ENCODE results near the gene SYNDIG1. TPM values are rescaled to one million over a fixed set of nuclear protein-coding genes. Genes with fewer than 3 reads are reported as not detected.

Gene SYNDIG1
- total RNA-seq, 4 donors from 2014 or later, result not detected

DNA sequence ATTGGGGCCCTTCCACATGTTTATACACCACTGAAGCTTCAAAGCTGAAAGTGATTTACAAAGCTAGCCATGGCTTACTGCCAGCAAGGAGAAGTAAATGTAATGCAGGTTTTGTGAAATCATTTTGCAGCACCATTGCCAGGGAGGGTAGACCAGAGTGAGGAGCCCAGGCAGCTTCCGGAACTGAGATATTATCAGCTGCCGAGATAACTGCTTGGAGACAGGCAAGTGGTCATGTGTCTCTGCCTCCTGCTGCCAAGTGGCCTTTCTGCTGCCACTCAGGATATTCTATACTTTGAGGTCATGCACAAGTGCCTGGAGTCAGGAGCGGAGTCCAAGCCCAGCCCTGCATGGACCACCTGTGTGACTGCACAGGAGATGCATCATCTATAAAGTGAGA is 160.2 kb downstream of the SYNDIG1 start:
- DNase-seq, result no peak
- H3K4me3 ChIP-seq, result no peak overlapping the region
- no peaks in the 10 kb centered on the region for H3K9me3 ChIP-seq
- no peak overlapping the region for H3K27ac ChIP-seq
- H3K4me1 ChIP-seq, result peaks cover 0 to 2% (median 0%) of the 10 kb centered on the region in 3 donors
- no peaks in the 10 kb centered on the region for H3K36me3 ChIP-seq
- intact Hi-C loops (cut with DNase I), result no loop called here
- 47 to 66% methylated on average over 3 of the region's 3 CpGs for WGBS, 2 donors
- H3K27me3 ChIP-seq, result no peaks in the 10 kb centered on the region
- TF ChIP-seq, protein P1, sequence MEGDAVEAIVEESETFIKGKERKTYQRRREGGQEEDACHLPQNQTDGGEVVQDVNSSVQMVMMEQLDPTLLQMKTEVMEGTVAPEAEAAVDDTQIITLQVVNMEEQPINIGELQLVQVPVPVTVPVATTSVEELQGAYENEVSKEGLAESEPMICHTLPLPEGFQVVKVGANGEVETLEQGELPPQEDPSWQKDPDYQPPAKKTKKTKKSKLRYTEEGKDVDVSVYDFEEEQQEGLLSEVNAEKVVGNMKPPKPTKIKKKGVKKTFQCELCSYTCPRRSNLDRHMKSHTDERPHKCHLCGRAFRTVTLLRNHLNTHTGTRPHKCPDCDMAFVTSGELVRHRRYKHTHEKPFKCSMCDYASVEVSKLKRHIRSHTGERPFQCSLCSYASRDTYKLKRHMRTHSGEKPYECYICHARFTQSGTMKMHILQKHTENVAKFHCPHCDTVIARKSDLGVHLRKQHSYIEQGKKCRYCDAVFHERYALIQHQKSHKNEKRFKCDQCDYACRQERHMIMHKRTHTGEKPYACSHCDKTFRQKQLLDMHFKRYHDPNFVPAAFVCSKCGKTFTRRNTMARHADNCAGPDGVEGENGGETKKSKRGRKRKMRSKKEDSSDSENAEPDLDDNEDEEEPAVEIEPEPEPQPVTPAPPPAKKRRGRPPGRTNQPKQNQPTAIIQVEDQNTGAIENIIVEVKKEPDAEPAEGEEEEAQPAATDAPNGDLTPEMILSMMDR (IDR thresholded peaks at IDR 0.05), result no peak
- no peak for TF ChIP-seq POLR2A (IDR thresholded peaks at IDR 0.05)

GRCh38 chr20:24630486-24631172 is 161.2 kb downstream of the SYNDIG1 start:
- intact Hi-C loops (cut with DNase I), result no loop called here
- 84 to 90% methylated on average over 4 to 5 of the region's 6 CpGs for WGBS, 2 donors
- no peak for TF ChIP-seq POLR2A (IDR thresholded peaks at IDR 0.05)
- TF ChIP-seq, protein P1 (IDR thresholded peaks at IDR 0.05), result no peak
- Histone ChIP-seq H3K36me3 (no peaks in the 10 kb centered on the region), H3K27ac (no peak overlapping the region), H3K4me1 (peaks cover 0 to 5% (median 0%) of the 10 kb centered on the region in 3 donors), H3K9me3 (no peaks in the 10 kb centered on the region), H3K4me3 (no peak overlapping the region), H3K27me3 (no peaks in the 10 kb centered on the region)
- DNase-seq, result no peak

DNA sequence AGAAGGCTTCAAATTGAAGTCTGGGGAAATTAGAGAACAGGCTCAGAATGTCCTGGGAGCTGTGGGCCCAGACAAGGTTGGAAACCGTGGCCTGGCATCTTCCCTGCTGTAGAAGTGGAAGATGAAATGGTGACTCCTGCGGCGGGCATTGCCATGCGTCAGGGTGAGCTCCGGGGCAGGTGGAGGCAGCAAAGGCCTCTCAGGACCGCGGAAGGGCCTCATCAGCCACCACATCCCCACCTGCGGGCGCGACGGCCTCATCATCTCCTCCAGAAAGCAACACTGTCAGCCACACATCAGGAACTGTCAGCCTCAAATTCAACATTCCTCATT is 161.7 kb downstream of the SYNDIG1 start:
- TF ChIP-seq POLR2A (IDR thresholded peaks at IDR 0.05), result no peak
- TF ChIP-seq, protein P1 (IDR thresholded peaks at IDR 0.05), result no peak
- intact Hi-C loops (cut with DNase I), result no loop called here
- H3K4me1 ChIP-seq, result peaks cover 0 to 5% (median 0%) of the 10 kb centered on the region in 3 donors
- no peak overlapping the region for H3K27ac ChIP-seq
- 72 to 93% methylated on average over 2 to 11 of the region's 11 CpGs for WGBS, 2 donors
- no peaks in the 10 kb centered on the region for H3K9me3 ChIP-seq
- H3K27me3 ChIP-seq, result no peaks in the 10 kb centered on the region
- H3K36me3 ChIP-seq, result no peaks in the 10 kb centered on the region
- no peak overlapping the region for H3K4me3 ChIP-seq
- no peak for DNase-seq

- H3K27me3 ChIP-seq, result no peaks in the 10 kb centered on the region
- intact Hi-C loops (cut with DNase I), result no loop called here
- TF ChIP-seq, protein P1 (IDR thresholded peaks at IDR 0.05), result no peak
- TF ChIP-seq POLR2A (IDR thresholded peaks at IDR 0.05), result no peak
- no peak for DNase-seq
- H3K36me3 ChIP-seq, result no peaks in the 10 kb centered on the region
- H3K4me3 ChIP-seq, result no peak overlapping the region
- 66 to 76% methylated on average over 7 of the region's 7 CpGs for WGBS, 2 donors
- H3K4me1 ChIP-seq, result peaks cover 0 to 5% (median 0%) of the 10 kb centered on the region in 3 donors
- H3K27ac ChIP-seq, result no peak overlapping the region
- H3K9me3 ChIP-seq, result no peaks in the 10 kb centered on the region
Measured at GRCh38 chr20:24632581-24632980, 163.2 kb downstream of the SYNDIG1 start.

DNA sequence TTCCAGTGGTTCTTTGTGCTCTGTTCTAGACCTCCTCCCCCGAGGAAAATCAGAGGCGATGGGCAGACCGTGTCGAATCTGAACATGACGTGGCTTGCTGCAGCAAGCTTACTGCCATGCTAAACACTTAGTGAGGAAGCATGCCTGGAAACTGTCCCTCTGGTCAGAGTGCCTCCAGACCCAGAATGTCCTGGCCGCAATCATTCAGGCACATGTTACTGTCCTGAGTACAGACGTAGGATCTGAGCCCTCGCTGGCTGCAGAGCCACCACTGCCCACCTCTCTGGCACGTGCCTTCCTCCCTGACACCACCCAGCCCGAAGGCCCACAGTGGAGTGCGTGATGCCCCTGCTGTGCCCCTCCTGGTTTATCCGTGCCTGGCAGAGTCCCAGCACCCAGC is 163.6 kb downstream of the SYNDIG1 start:
- no peaks in the 10 kb centered on the region for H3K27me3 ChIP-seq
- peaks cover 0 to 5% (median 0%) of the 10 kb centered on the region in 3 donors for H3K4me1 ChIP-seq
- no peak for DNase-seq
- intact Hi-C loops (cut with DNase I), result no loop called here
- no peak for TF ChIP-seq POLR2A (IDR thresholded peaks at IDR 0.05)
- TF ChIP-seq, protein P1 (IDR thresholded peaks at IDR 0.05), result no peak
- WGBS, 2 donors, result 32 to 56% methylated on average over 7 to 8 of the region's 12 CpGs
- no peak overlapping the region for H3K4me3 ChIP-seq
- H3K27ac ChIP-seq, result no peak overlapping the region
- H3K9me3 ChIP-seq, result no peaks in the 10 kb centered on the region
- H3K36me3 ChIP-seq, result no peaks in the 10 kb centered on the region
